Activated T-helper 17 cell treated with anti-CD3 and anti-CD28 coated beads, Interleukin-2, amount 50 U/mL, for 72 hours (primary cell): ENCODE measurements around the gene IGSF21. TPM values are rescaled to one million over a fixed set of nuclear protein-coding genes. Genes with fewer than 3 reads are reported as not detected.
A peak's percentile ranks its signal among the peaks of the same experiment; 100 is the strongest.

Source experiments
- ATAC-seq: fragments of 150-1000 bp; cut with Tn5 transposase; replicated peaks from 2 replicates; pipeline ENCODE4 v1.10.0; 2021; ENCODE audit warnings: mild to moderate bottlenecking, moderate library complexity
- H3K27ac Mint-ChIP-seq: one replicate; pipeline ENCODE4 v1.8.0; 2022; ENCODE audit warnings: mixed read lengths
- H3K27me3 Mint-ChIP-seq: one replicate; pipeline ENCODE4 v1.8.0; 2022; ENCODE audit warnings: mixed read lengths
- H3K36me3 Mint-ChIP-seq: one replicate; pipeline ENCODE4 v1.8.0; 2022; ENCODE audit warnings: low read depth, mild to moderate bottlenecking, mixed read lengths
- H3K4me1 Mint-ChIP-seq: one replicate; pipeline ENCODE4 v1.8.0; 2022; ENCODE audit warnings: mixed read lengths
- H3K4me3 Mint-ChIP-seq: one replicate; pipeline ENCODE4 v1.8.0; 2022; ENCODE audit warnings: mild to moderate bottlenecking, mixed read lengths
- H3K9me3 Mint-ChIP-seq: one replicate; pipeline ENCODE4 v1.8.0; 2022; ENCODE audit warnings: mixed read lengths
- total RNA-seq, 2 donors: library from RNA; stranded (reverse); gene quantifications; one replicate each; pipeline ENCODE4 v1.2.3, GENCODE V29; 2022

IGSF21 gene
- total RNA-seq, 2 donors from 2014 or later: not detected

DNA sequence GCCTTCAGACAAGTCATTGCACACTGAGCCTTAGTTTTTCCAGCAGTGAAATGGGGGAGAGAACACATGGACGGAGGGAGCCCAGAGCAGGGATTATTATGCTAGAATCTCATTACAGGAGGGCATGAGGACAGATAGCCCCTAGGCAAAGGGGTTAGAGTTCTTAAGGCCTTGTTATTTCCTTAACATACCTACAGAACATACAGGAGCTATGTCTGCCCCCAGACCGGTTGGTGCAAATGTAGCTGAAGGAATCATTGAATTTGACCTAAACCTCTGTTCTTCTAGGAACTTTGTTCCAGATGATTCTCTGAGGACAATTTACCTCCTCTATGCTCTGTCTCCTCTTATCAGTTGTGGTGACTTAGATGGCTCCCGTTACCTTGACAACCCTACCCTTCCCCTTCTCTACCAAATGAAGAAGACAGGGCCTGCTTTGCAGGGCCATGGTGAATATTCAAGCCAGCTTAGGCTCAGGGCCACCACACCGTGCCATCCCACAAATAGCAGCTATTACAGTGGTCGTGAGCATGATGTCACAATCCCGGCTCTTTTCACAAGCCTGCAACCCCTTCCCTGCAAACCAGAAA lies 156.9 kb downstream of the IGSF21 start:
- Mint-ChIP-seq H3K36me3 (no peaks in the 10 kb centered on the region), H3K27ac (no peak overlapping the region), H3K4me3 (no peak overlapping the region), H3K9me3 (no peaks in the 10 kb centered on the region), H3K27me3 (peaks cover 26% of the 10 kb centered on the region), H3K4me1 (no peaks in the 10 kb centered on the region)
- no peak for ATAC-seq

DNA sequence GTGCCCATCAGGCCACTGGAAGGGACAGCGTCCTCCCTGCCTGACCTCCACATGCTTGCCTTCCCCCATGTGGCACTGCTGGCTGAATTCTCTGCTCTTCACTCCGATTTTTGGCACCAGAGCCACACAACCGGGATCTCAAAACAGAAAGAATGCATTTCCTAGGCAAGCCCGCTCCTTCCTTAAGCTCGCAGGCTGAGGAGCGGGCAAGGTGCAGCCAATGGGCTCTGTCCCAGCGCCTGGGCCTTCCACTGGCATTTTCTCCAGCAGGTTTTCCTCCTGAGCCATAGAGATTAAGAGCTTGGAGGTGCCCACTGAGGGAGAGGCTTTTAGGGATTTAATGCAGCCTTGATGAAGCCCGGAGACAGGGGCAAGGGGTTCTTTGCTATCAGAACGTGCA lies 158.0 kb downstream of the IGSF21 start:
- no peaks in the 10 kb centered on the region for H3K4me1 Mint-ChIP-seq
- H3K27me3 Mint-ChIP-seq: peaks cover 19% of the 10 kb centered on the region
- no peak for ATAC-seq
- no peaks in the 10 kb centered on the region for H3K9me3 Mint-ChIP-seq
- no peak overlapping the region for H3K4me3 Mint-ChIP-seq
- H3K27ac Mint-ChIP-seq: no peak overlapping the region
- H3K36me3 Mint-ChIP-seq: no peaks in the 10 kb centered on the region

DNA sequence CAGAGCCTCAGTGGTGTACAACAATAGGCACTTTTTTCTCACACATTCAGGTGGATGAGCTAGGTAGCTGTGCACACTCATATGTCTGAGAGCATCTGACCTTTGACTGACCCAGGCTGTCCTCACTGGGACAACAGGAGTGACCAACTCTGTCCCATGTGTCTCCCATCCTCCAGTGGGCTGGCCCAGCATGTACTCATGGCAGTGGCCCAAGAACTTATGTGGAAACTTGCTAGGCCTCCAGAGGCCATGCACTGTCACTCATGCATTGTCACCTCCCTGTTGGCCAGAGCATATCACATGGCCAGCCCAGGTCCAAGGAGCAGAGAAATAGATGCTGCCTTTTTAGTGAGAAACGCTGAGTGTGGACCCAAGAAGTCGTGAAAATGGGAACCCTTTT lies 158.8 kb downstream of the IGSF21 start:
- Mint-ChIP-seq H3K4me1 (no peaks in the 10 kb centered on the region), H3K27ac (no peak overlapping the region)

DNA sequence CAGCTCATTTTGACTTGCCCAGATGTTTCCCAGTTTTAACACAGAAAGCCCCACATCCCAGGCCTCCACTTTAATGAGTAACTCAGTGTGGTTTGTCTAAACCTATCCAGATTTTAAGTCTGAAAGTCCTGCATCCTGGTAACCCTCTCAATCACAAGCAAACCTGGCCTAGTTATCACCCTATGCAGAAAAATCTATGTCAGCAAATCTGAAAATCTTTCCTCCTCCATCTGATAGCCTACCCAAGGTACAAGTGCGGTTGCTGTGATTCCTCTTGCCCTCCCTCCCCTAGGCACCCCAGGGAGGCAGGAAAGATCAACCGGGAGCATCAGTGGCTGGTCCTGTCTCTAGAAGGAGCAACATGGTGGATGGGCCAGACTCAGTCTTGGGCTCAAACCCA lies 163.7 kb downstream of the IGSF21 start:
- H3K4me1 Mint-ChIP-seq: no peaks in the 10 kb centered on the region
- H3K27ac Mint-ChIP-seq: no peak overlapping the region
- no peaks in the 10 kb centered on the region for H3K9me3 Mint-ChIP-seq
- H3K36me3 Mint-ChIP-seq: no peaks in the 10 kb centered on the region
- no peak overlapping the region for H3K4me3 Mint-ChIP-seq
- no peak for ATAC-seq
- H3K27me3 Mint-ChIP-seq: peaks cover 17% of the 10 kb centered on the region

More for the DNA sequence above, 158.8 kb downstream of the IGSF21 start:
- ATAC-seq: no peak
- H3K9me3 Mint-ChIP-seq: no peaks in the 10 kb centered on the region
- no peaks in the 10 kb centered on the region for H3K36me3 Mint-ChIP-seq
- peaks cover 19% of the 10 kb centered on the region for H3K27me3 Mint-ChIP-seq
- H3K4me3 Mint-ChIP-seq: no peak overlapping the region

DNA sequence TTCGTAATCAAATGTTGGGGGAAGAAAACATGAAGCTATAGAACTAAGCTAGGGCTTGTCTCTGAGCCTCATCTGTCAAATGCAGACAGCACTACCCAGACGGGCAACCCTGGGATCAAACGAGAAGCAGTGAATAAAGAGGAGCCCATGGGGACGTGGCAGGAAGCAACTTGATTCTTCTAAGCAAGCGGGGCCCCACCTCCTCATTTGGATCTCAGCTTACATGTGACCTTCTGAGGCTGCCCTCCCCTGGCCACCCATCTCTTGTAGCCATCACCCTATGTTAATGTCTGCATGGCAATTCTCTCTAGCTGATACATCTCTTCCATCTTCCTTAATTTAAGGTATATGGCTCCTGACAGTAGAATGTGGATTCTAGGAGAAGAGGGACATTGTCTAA lies 171.3 kb downstream of the IGSF21 start:
- peaks cover 22% of the 10 kb centered on the region for H3K27me3 Mint-ChIP-seq
- no peaks in the 10 kb centered on the region for H3K9me3 Mint-ChIP-seq
- H3K36me3 Mint-ChIP-seq: no peaks in the 10 kb centered on the region
- H3K27ac Mint-ChIP-seq: no peak overlapping the region
- ATAC-seq: no peak
- H3K4me3 Mint-ChIP-seq: no peak overlapping the region
- no peaks in the 10 kb centered on the region for H3K4me1 Mint-ChIP-seq

DNA sequence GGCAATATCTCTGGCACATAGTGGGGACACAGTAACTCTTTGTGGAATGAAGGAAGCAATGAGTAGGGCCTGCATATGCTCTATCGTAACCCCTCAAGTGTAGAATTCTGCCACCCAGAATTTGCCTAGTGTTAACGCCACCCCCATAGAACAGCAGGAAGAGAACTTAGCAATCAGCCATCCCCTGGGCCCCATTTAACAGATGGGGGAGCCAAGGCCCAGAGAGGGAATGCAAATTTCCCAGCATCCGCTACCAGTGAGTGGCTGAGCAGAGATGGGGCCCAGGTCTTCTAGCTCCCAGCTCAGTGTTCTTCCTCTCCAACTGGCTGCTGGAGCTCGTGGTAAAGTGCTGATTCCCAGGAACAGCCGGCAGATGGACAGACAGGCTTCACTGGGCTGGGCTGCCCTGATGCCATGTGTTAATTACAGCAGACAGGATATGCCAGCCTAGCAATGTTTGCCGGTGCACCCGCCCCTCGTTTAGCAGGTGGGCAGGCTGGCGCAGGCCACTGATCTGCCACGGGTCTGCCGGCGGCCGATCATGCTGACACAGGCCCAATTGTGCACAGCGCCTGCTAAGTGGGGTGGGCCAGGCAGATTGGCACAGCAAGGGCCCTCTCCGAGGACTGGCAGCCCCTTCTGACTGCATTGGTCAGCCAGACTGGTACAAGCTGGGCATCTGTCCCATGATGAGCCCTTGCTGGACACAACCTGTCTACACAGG lies 171.9 kb downstream of the IGSF21 start:
- H3K4me1 Mint-ChIP-seq: no peaks in the 10 kb centered on the region
- H3K27me3 Mint-ChIP-seq: peaks cover 25% of the 10 kb centered on the region
- H3K4me3 Mint-ChIP-seq: no peak overlapping the region
- no peak for ATAC-seq
- H3K9me3 Mint-ChIP-seq: no peaks in the 10 kb centered on the region
- no peak overlapping the region for H3K27ac Mint-ChIP-seq
- no peaks in the 10 kb centered on the region for H3K36me3 Mint-ChIP-seq

DNA sequence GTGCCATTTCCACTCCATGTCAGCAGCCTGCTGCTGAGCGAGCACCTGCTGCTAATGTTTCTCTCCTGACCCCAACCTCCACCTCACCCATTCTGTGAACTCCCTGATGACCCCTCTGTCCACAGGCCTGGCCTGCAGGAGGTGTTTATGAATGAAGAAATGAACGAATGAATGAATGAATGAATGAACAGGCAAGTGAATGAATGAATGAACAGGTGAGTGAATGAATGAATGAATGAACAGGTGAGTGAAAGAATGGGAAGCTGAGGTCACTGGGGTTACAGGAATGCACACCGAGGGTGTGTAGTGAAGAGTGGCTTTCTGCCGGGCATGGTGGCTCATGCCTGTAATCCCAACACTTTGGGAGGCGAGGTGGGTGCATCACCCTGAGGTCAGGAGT lies 173.4 kb downstream of the IGSF21 start:
- no peaks in the 10 kb centered on the region for H3K4me1 Mint-ChIP-seq
- no peak for ATAC-seq
- peaks cover 26% of the 10 kb centered on the region for H3K27me3 Mint-ChIP-seq
- no peak overlapping the region for H3K27ac Mint-ChIP-seq
- no peaks in the 10 kb centered on the region for H3K36me3 Mint-ChIP-seq
- no peak overlapping the region for H3K4me3 Mint-ChIP-seq
- H3K9me3 Mint-ChIP-seq: no peaks in the 10 kb centered on the region

DNA sequence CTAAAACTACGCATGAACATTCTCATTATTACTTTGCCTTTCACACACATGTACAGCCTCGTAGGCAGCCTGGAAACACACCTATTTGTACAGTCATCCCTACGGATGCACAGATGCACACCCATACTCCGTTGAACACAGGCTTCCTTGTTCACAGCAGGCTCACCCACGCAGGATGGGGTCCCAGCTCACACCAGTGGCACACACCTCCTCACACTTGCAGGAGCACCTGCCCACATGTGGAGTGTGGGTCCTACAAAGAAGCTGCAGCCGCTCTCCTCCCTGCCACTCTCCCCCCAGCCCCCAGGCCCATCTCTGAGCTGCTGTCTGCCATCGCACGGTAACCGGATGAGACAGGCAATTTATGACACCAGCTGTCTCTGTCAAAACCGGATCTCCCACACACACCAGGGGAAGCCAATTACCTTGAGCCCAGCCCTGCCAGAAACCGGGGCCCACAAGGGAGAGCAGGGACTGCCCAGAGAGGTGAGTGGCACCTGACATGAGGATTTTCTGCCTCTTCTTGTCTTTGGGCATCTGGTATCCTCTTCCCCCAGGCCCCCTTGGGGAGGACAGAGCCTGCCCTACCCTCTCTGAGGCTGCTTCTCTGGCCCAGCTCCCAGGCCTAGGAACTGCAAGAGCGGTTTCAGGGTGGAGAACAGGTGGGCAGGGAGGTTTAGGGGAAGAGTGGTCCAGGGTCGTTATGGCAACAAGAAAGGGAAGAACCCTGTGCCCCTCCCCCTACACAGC lies 175.4 kb downstream of the IGSF21 start:
- H3K4me3 Mint-ChIP-seq: no peak overlapping the region
- H3K36me3 Mint-ChIP-seq: no peaks in the 10 kb centered on the region
- no peak overlapping the region for H3K27ac Mint-ChIP-seq
- H3K27me3 Mint-ChIP-seq: peaks cover 28% of the 10 kb centered on the region
- no peaks in the 10 kb centered on the region for H3K9me3 Mint-ChIP-seq
- peak; percentile 31 for ATAC-seq
- no peaks in the 10 kb centered on the region for H3K4me1 Mint-ChIP-seq

DNA sequence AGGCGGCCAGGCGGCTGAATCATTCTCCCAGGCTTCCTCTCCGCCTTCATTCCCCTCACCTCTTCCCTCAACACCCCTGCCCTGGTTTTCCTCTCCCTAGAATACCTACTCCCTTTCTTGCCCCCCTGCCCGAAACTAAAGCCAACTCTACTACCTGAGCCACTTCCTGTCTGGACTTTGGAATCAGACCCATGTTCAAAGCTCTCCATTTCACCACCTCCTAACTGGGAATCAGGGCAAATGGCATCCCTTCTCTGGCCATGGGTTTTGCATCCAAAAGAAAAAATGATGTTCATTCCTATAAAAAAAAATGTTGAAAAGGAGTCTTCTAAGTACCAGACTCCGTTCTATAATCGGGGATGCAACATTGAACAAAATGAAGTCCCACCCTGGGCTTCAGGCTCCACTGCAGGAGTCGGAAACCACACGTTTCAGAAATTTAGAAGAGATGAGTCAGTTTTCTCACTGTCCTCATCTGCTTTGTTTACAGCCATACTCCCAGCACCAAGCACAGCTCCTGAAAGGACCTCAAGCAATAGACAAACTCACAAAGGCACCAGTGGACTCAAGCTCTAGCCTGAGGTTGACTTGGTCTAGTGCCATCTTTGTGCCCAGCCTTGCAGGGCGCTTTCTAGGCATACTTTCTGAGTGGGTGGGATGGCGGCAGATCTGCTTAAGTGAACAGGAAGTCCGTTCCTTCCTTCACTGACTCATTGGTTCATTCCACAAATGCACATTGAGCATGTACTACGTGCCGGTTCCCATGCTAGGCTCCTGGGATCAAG lies 176.2 kb downstream of the IGSF21 start:
- no peak overlapping the region for H3K4me3 Mint-ChIP-seq
- H3K27me3 Mint-ChIP-seq: peaks cover 28% of the 10 kb centered on the region

DNA sequence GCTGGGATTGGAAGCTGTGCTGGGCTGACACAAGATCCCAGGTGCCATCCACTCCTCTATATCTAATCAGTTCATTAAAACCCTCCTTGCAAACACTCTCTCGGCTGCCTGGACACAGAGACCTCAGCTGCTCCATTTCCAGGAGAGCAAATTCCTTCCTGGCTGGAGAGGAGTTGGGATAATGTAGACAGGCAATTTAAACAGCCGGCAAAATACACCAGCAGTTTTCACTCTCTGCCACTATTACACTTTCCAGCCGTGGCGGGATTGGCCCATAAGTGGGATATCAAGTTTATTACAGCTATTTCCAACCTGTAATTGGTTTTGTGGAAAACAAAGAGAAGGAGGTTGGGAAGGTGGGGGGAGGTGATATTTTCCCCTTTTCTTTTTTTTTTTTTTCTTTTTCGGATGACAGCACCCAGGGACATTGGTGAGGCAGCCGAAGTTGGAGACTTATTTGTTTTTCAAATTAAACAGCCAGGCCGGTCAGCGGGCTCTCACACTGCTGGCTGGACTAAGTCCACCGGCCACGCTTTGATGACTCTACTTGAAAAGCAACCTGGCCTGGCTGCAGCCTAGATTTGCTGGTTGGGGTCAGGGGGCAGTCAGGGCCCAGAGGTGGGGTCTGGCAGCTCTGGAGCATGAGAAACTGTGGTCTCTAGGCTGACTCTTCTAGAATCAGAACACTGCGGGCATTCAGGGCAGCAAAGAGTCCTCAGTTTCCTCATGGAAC lies 177.4 kb downstream of the IGSF21 start:
- Mint-ChIP-seq H3K27ac (no peak overlapping the region), H3K27me3 (peaks cover 28% of the 10 kb centered on the region), H3K4me3 (no peak overlapping the region), H3K36me3 (no peaks in the 10 kb centered on the region), H3K4me1 (no peaks in the 10 kb centered on the region), H3K9me3 (no peaks in the 10 kb centered on the region)
- ATAC-seq: no peak

More for the DNA sequence above, 176.2 kb downstream of the IGSF21 start:
- no peaks in the 10 kb centered on the region for H3K36me3 Mint-ChIP-seq
- H3K27ac Mint-ChIP-seq: no peak overlapping the region
- no peaks in the 10 kb centered on the region for H3K4me1 Mint-ChIP-seq
- H3K9me3 Mint-ChIP-seq: no peaks in the 10 kb centered on the region
- ATAC-seq: peak; percentile 54

DNA sequence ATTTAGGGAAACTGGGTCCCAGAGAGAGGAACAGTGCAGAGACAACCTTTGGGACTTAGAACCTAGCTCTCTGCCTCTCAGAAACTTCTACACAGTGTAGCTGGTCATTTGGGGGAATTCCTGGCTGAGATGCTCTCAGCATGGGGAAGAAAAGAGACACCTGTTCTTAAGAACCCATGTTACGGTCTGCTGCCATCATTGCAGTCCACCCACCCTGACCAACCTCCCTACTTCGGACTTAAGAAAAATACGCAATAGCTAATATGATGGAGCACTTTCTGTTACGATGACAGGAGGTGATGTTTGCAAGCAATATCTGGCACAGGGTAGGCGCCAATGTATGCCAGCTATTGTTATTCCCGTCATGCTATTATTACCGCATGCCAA lies 177.9 kb downstream of the IGSF21 start:
- Mint-ChIP-seq H3K27ac (no peak overlapping the region), H3K36me3 (no peaks in the 10 kb centered on the region), H3K27me3 (peaks cover 27% of the 10 kb centered on the region), H3K9me3 (no peaks in the 10 kb centered on the region), H3K4me1 (no peaks in the 10 kb centered on the region), H3K4me3 (no peak overlapping the region)
- no peak for ATAC-seq

DNA sequence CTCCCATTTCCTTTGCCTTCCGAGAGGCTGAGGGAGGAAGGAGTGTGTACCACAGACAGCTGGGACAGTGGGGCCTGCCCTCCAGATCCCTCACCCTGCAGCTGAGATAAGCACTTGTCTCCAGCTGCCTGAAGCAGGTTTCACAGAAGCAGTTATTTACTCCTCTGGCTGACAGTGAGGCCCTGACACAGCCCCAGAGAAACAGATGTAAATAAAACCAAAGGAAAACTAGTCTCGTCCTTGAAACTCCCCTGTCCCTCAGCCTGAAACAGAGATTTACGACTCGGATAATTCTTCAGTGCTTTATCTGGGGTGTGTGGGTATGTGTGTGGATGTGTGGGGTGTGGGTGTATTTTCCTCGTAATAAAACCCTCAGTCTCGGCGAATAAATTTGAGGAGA lies 181.1 kb downstream of the IGSF21 start:
- Mint-ChIP-seq H3K9me3 (no peaks in the 10 kb centered on the region), H3K36me3 (no peaks in the 10 kb centered on the region), H3K4me1 (no peaks in the 10 kb centered on the region), H3K4me3 (no peak overlapping the region), H3K27ac (no peak overlapping the region), H3K27me3 (peaks cover 18% of the 10 kb centered on the region)
- ATAC-seq: no peak

DNA sequence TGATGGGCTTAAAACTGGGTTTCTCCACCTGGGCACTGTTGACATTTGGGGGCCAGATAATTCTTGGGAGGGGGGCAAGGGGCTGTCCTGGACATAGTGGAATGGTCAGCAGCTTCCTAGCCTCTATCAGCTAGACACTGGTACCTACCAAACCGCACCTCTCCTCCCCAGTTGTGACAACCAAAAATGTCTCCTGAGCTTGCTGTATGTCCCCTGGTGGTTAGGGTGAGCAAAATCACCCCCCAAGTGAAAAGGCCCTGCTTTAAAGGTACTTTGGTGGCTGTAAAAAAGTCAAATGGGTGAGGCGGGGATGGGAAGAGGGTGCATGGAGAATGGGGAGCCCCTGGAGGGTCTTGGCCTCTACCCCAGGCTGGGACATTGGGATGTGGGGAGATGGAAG lies 182.0 kb downstream of the IGSF21 start:
- H3K27me3 Mint-ChIP-seq: peaks cover 17% of the 10 kb centered on the region
- no peak overlapping the region for H3K27ac Mint-ChIP-seq
- no peak for ATAC-seq
- H3K36me3 Mint-ChIP-seq: no peaks in the 10 kb centered on the region
- no peaks in the 10 kb centered on the region for H3K4me1 Mint-ChIP-seq
- H3K9me3 Mint-ChIP-seq: no peaks in the 10 kb centered on the region
- no peak overlapping the region for H3K4me3 Mint-ChIP-seq
